BJ (cell line): Measurements from ENCODE around the gene SEMA3D. TPM values are rescaled to one million over a fixed set of nuclear protein-coding genes. Genes with fewer than 3 reads are reported as not detected.

ENCODE experiments used
- CTCF ChIA-PET: fragments of 350-600 bp; formaldehyde crosslinking; extraction: SDS; loops from one replicate; lab custom pipeline; 2021; ENCODE audit warnings: antibody characterized with exemption, inconsistent platforms; lab: Yijun Ruan, JAX
- POLR2A ChIA-PET: fragments of 300-600 bp; sonication (Branson Sonifier 250); formaldehyde crosslinking; extraction: SDS; loops from one replicate; lab custom pipeline; 2021; ENCODE audit warnings: antibody characterized with exemption; lab: Charles Lee
- DNase-seq: peaks from one replicate; pipeline ENCODE4 v3.0.0-alpha.2; 2011; ENCODE audit warnings: low read depth
- H3K27me3 ChIP-seq: 2 replicates; pipeline ENCODE4 v1.6.0; 2011; ENCODE audit warnings: low read length; ENCODE audit not compliant: control insufficient read depth, insufficient read depth
- H3K36me3 ChIP-seq: 2 replicates; pipeline ENCODE4 v1.5.1; 2011; ENCODE audit warnings: low read length; ENCODE audit not compliant: control insufficient read depth, insufficient read depth
- H3K4me3 ChIP-seq: 2 replicates; pipeline ENCODE4 v1.5.1; 2011; ENCODE audit warnings: low read depth, mild to moderate bottlenecking, control low read depth, low read length
- polyA plus RNA-seq: library from polyadenylated mRNA; depleted of rRNA; stranded (reverse); fragments of >200 nt; gene quantifications from 2 replicates; pipeline ENCODE4 v1.2.3, GENCODE V29; 2011
- TF ChIP-seq, protein P1 (sequence below): IDR thresholded peaks from 2 replicates; pipeline ENCODE4 v1.5.1; 2011; ENCODE audit warnings: low read depth, mild to moderate bottlenecking, control low read depth, inconsistent platforms, low read length, moderate library complexity; ENCODE audit not compliant: insufficient read depth

The SEMA3D gene
- polyA plus RNA-seq, 1 experiment: 19.9 TPM

GRCh38 chr7:85220023-85220422 lies 33.2 kb upstream of the SEMA3D start:
- ChIA-PET POLR2A (no interaction called here), CTCF (no interaction called here)
- no peak for DNase-seq
- no peaks in the 10 kb centered on the region for H3K36me3 ChIP-seq
- TF ChIP-seq, protein P1, sequence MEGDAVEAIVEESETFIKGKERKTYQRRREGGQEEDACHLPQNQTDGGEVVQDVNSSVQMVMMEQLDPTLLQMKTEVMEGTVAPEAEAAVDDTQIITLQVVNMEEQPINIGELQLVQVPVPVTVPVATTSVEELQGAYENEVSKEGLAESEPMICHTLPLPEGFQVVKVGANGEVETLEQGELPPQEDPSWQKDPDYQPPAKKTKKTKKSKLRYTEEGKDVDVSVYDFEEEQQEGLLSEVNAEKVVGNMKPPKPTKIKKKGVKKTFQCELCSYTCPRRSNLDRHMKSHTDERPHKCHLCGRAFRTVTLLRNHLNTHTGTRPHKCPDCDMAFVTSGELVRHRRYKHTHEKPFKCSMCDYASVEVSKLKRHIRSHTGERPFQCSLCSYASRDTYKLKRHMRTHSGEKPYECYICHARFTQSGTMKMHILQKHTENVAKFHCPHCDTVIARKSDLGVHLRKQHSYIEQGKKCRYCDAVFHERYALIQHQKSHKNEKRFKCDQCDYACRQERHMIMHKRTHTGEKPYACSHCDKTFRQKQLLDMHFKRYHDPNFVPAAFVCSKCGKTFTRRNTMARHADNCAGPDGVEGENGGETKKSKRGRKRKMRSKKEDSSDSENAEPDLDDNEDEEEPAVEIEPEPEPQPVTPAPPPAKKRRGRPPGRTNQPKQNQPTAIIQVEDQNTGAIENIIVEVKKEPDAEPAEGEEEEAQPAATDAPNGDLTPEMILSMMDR: no peak
- H3K4me3 ChIP-seq: no peak overlapping the region
- H3K27me3 ChIP-seq: no peaks in the 10 kb centered on the region

DNA sequence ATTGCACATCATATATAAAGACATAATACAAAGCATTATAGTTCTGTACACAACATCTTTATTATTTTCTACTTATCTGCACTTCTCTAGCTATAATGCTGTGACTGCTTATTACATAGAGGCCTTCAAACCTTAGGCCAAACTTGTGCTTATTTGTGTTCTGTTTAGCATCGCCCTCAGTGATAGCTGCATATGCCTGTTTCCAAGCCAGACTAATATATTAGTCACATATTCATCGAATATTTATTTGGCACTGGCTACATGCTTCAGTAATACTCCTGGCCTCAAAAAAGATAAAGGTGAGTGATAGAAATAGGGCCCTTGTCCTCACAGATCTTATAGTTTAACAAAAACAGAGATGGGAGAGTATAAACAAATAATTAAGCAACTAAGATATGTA lies 30.2 kb upstream of the SEMA3D start:
- Histone ChIP-seq H3K36me3 (no peaks in the 10 kb centered on the region), H3K27me3 (no peaks in the 10 kb centered on the region), H3K4me3 (no peak overlapping the region)
- TF ChIP-seq, protein P1: no peak
- CTCF ChIA-PET: no interaction called here
- POLR2A ChIA-PET: no interaction called here
- no peak for DNase-seq

- ChIA-PET POLR2A (no interaction called here), CTCF (no interaction called here)
- DNase-seq: no peak
- no peaks in the 10 kb centered on the region for H3K36me3 ChIP-seq
- TF ChIP-seq, protein P1: no peak
- no peaks in the 10 kb centered on the region for H3K27me3 ChIP-seq
- H3K4me3 ChIP-seq: no peak overlapping the region
Measured at GRCh38 chr7:85215098-85215497, 28.2 kb upstream of the SEMA3D start.

DNA sequence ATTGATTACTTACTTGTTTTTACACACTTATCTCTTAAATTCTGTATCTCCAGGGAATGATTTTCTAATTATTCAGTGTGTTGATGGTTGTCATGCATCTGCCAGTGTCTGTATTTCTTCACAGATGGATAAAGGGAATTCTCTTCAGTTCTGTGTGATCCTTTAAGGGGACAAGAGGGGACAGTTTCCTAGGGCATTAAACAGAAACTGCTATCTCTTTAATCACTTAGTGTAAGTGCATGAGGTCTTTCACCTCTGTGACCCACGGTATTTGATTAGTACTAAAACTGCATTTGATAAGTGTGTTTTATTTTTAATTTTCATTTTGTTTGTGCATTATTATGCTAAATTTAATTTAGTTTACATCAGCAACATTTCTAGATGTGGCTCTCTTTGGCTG lies 26.6 kb upstream of the SEMA3D start:
- TF ChIP-seq, protein P1: no peak
- no peaks in the 10 kb centered on the region for H3K27me3 ChIP-seq
- H3K4me3 ChIP-seq: no peak overlapping the region
- DNase-seq: no peak
- ChIA-PET CTCF (interaction anchor here (1.1 kb wide), 1 partner anchor 26 kb away, joined by 3 read pairs; the partner anchor contains the start of gene SEMA3D), POLR2A (no interaction called here)
- no peaks in the 10 kb centered on the region for H3K36me3 ChIP-seq

DNA sequence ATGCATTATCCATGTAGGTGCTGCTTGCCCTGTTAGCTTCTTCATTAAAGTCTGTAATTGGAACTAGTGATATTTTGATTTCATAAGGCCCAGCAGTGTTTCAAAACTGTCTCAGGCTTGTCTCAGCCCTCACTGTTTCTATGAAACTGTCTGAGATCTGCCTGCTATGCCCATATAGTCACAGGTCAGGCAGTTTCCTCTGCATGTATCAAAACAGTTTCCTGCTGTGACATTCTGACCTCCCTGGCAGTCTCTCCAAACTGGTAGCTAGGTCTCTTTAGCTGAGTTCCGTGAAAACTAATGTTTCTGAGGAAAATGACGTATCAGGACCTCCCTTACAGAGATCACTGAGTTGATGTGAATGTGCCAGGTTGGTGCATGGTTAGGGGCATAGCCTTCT lies 18.9 kb upstream of the SEMA3D start:
- H3K36me3 ChIP-seq: no peaks in the 10 kb centered on the region
- no peak for DNase-seq
- ChIA-PET CTCF (interaction anchor here (0.6 kb wide), 1 partner anchor 436 kb away, joined by 3 read pairs; no protein-coding TSS in a partner anchor), POLR2A (no interaction called here)
- TF ChIP-seq, protein P1: no peak
- H3K4me3 ChIP-seq: no peak overlapping the region
- no peaks in the 10 kb centered on the region for H3K27me3 ChIP-seq
